ENCODE measurements around the gene RAB30.
"Not testable (repeated sequence)": the region's sequence is repeated elsewhere in the genome, so short reads cannot be mapped to it uniquely, and the experiment has no call there.

The RAB30 gene

DNA sequence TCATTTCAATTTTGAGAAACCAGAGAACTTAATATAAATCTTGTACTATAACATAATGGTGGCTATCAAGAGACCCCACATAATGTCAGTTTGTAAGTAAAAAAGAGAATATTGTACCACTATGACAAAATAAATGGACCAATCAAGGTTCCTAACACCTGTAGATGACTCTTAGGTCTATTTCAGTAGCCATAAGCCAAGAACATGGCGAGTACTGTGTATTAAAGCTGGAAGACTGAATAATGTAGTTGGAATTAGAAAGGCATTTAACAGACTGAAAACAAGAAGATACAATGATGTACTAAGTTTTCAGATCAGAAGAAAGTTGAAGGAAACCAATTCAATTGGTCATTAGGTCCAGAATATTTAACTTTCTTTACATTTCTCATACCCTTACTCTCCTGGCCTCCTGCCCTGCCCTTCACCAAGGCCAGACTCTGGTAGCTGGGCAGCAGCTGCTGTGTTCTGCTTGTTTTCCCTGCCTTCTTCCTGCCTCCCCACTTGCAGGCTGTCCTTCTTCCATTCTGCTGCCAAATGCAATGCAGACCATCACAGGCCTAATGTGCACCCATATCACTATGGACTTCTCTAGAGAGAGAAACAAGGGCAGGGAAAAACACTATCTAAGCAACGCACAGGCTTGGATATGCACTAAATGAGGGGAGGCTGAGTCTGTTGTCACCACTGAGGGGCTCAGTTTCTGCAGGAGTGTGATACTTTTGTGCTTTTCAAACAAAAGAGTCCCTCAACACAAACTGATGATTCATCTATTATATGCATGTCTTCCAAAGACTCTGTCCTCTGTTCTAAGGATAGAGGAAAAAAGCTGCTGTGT is 60.1 kb downstream of the RAB30 start:
- Mint-ChIP-seq H3K4me1 (peaks cover 64% of the 10 kb centered on the region), H3K9me3 (peaks cover 0 to 7% of the 10 kb centered on the region in 2 donors), H3K27me3 (no peaks in the 10 kb centered on the region), H3K27ac (no peak overlapping the region), H3K4me3 (no peak overlapping the region)
- ATAC-seq (no peak), DNase-seq (no peak)

DNA sequence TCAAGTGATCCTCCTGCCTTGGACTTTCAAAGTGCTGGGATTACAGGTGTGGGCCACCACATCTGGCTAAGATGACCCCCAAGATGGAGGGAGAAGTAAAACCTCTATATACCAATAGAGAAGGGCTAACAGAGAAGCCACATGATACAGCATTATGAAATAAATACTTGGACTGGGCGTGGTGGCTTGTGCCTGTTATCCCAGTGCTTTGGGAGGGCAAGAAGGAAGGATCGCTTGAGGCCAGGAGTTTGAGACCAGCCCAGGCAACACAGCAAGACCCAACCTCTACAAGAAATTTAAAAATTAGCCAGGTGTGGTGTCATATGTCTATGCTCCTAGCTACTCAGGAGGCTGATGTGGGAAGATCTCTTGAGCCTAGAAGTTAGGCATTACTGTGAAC is 61.7 kb downstream of the RAB30 start:
- no peak for DNase-seq
- ATAC-seq = no peak
- no peaks in the 10 kb centered on the region for H3K27me3 Mint-ChIP-seq
- H3K27ac Mint-ChIP-seq = peak overlapping the region in 1 of 2 donors; percentile 54
- peaks cover 70% of the 10 kb centered on the region for H3K4me1 Mint-ChIP-seq
- H3K9me3 Mint-ChIP-seq = peaks cover 0 to under 1% of the 10 kb centered on the region in 2 donors
- no peak overlapping the region for H3K4me3 Mint-ChIP-seq

DNA sequence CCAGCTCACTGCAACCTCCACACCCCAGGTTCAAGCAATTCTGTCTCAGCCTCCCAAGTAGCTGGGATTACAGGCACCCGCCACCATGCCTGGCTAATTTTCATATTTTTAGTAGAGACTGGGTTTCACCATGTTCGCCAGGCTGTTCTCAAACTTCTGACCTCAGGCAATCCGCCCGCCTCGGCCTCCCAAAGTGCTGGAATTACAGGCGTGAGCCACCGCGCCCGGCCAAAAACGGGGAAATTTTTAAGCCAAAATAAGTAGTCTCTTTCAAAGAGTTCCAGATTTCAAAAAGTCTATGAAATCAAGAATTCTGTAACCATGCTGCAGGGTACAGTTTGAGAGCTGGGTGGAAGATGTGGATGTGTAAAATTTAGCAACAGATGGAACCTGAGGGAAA is 62.6 kb downstream of the RAB30 start:
- not testable (repeated sequence) for H3K27me3 Mint-ChIP-seq, H3K27ac Mint-ChIP-seq, H3K9me3 Mint-ChIP-seq, ATAC-seq, DNase-seq, H3K4me3 Mint-ChIP-seq
- peaks cover 70% of the 10 kb centered on the region for H3K4me1 Mint-ChIP-seq

DNA sequence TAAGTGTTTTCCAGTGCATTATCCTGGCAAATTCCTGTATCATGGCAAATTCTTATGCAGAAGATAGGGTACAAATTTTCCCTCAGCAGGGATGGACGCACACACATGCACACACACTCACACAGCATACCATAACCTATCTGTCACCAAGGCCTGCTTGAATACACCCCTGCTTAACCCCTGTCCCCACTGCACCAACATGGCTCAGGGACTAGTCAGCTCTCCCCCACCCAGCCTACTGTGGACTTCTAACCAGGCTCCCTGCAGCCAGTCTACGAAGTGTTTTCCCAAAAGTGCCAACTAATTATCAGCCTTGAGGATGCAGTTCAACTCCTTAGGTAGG is 63.1 kb downstream of the RAB30 start:
- no peak overlapping the region for H3K4me3 Mint-ChIP-seq
- H3K27ac Mint-ChIP-seq = no peak overlapping the region
- no peaks in the 10 kb centered on the region for H3K9me3 Mint-ChIP-seq
- no peak for DNase-seq
- H3K27me3 Mint-ChIP-seq = no peaks in the 10 kb centered on the region
- ATAC-seq = no peak
- H3K4me1 Mint-ChIP-seq = peaks cover 66% of the 10 kb centered on the region

DNA sequence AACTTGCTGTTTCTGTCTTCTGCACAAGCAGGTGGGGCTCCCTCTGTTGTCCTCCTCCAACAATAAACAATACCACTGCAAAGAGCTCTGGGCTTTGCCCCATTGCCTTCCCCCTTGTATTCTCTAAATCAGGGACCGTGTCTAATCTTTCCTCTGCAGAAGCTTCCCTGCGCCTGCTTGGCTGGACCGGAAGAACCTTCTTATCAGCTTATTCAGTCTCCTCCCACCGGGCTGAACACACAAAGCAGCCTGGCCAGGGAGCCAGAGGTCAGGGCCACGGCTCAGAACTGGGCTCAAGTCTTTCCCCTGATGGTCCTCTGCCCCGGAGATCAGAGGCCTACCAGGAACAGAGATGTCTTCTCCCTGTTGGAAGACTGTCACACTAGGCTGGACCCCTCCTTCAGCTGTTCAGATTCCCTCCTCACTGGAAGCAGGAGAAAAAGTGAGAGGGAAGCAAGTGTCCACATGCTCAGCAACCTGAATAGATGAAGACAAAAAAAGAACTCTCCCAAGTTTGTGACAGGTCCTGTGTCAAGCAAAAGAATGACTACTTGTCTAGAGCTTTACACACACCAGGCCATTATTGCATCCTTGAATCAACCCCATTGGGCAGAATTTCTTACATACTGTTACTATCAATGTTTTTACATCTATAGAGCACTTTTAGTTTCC is 63.7 kb downstream of the RAB30 start:
- peaks cover 67% of the 10 kb centered on the region for H3K4me1 Mint-ChIP-seq
- no peaks in the 10 kb centered on the region for H3K27me3 Mint-ChIP-seq
- H3K9me3 Mint-ChIP-seq = no peaks in the 10 kb centered on the region
- ATAC-seq = no peak
- DNase-seq = no peak
- H3K4me3 Mint-ChIP-seq = peak overlapping the region; percentile 34 to 35
- peak overlapping the region; percentile 14 to 28 for H3K27ac Mint-ChIP-seq

DNA sequence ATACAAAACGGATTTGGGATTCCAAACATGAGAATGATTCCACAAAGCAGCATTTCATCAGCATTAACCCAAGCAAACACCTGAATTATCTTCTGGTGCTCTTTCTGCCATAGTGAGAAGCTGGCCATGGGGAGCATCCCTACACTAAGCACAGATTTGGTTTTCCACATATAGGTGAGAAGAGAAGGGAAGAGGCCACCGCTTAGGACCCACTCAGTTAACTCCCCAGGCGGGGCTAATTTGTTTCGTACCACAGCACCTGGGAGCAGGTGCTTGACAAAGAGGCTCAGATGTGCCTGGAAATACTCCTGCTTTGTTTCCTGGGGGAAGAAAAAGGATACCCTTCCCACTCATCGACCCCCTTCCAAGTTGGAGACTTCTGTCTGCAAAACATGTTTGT is 64.2 kb downstream of the RAB30 start:
- no peak overlapping the region for H3K27ac Mint-ChIP-seq
- no peaks in the 10 kb centered on the region for H3K27me3 Mint-ChIP-seq
- ATAC-seq (no peak), DNase-seq (no peak)
- peaks cover 69% of the 10 kb centered on the region for H3K4me1 Mint-ChIP-seq
- no peaks in the 10 kb centered on the region for H3K9me3 Mint-ChIP-seq
- H3K4me3 Mint-ChIP-seq = peak overlapping the region; percentile 34 to 35

DNA sequence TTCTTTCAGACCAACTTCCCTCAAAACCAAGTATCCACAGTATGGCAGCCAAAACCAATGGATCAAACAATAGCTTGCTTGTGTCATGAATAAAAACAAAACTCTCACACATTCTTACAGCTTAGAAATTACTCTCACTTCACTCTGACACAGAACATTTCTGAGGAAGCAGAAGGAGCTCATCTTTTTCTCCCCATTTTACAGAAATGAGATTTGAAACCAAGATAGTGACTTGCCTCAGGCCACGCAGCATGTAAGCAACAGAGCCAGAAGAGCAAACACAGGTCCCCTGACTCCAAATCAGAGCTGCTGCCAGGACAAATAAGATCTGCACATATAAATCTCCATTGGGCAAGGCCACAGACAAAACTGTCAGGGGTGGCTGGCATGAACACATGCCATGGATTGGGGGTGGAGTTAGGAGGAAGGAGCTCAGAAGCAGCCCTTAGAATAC is 64.8 kb downstream of the RAB30 start:
- H3K27me3 Mint-ChIP-seq = no peaks in the 10 kb centered on the region
- H3K27ac Mint-ChIP-seq = peak overlapping the region; percentile 9 to 64
- ATAC-seq = peak; percentile 52
- no peaks in the 10 kb centered on the region for H3K9me3 Mint-ChIP-seq
- DNase-seq = peak in 1 of 2 donors; percentile 28
- H3K4me1 Mint-ChIP-seq = peaks cover 69% of the 10 kb centered on the region
- H3K4me3 Mint-ChIP-seq = peak overlapping the region; percentile 41 to 70

DNA sequence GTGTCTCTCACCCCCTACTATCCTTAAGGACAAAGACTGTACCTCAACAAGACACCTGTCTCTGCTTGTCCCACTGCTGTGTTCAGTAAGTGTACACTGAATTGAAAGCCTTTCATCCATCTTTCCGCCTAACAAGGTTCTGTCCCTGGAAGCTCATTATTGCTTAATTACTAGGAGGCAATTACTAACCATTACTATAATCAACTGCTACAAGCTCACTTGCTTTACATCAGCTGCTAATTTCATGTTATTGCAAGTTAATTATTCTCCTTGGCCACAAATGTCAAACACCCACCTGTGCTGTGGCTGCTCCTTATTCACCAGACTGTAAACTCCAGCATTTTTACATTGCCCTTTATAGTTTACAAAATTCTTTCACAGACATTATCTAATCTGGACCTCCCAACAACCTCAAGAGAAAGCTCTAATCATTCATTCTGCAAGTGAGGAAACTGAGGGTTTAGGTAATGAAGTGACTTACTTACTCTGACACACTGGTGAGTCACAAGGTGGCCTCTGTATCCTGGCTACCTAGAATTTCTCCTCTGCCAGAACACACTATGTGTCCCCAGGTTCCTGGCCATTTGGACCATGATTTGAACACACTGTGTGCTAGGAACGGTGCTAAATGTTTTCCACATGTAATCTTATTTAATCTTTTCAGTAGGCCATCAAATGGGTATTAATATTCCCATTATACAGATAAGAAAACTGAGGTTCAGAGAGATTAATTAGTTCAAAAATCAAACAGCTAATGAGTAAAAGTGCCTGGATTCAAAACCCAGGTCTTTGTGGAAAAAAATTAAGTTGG is 66.7 kb downstream of the RAB30 start:
- ATAC-seq (peak; percentile 87), DNase-seq (peak in 1 of 2 donors; percentile 39)

DNA sequence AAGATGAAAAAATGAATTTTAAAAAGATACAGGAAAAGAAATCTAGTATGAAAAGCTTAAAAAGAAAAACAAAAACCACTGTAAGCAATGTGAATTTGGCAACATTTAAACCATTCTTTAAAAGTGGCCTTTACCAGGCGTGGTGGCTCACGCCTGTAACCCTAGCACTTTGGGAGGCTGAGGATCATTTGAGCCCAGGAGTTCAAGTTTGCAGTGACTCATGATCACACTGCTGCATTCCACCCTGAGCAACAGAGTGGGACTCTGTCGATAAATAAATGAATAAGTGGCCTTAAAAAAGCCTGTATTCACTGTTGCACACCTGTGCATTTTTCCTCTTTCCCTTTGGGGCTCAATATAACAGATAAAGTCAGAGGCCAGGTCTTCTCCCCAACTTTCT is 69.2 kb downstream of the RAB30 start:
- Mint-ChIP-seq H3K4me3 (peak overlapping the region in 1 of 2 donors; percentile 61), H3K27me3 (no peaks in the 10 kb centered on the region), H3K4me1 (peaks cover 85% of the 10 kb centered on the region), H3K9me3 (no peaks in the 10 kb centered on the region), H3K27ac (peak overlapping the region; percentile 12 to 35)
- no peak for DNase-seq
- no peak for ATAC-seq

More for the DNA sequence above, 66.7 kb downstream of the RAB30 start:
- no peaks in the 10 kb centered on the region for H3K9me3 Mint-ChIP-seq
- H3K4me3 Mint-ChIP-seq = peak overlapping the region in 1 of 2 donors; percentile 32
- no peaks in the 10 kb centered on the region for H3K27me3 Mint-ChIP-seq
- peaks cover 82% of the 10 kb centered on the region for H3K4me1 Mint-ChIP-seq
- peak overlapping the region; percentile 56 to 91 for H3K27ac Mint-ChIP-seq

DNA sequence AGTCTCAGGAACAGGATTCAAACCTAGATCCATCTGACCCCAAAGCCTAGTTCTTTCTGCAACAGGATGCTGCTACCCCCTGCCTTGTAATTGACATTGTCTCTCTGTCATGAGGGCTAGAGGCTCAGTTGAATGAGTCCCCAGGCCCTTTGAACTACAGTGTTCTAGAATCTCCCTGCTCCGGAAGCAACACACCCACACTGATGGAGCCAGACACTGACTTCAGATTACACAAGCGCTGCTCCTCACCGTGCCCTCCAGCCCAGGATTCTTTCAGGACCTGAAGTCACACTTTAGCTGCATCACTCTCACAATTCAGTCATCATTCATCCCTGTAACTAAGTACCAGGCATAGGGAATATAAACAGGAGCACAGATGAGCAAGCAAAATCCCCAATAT is 69.6 kb downstream of the RAB30 start:
- Mint-ChIP-seq H3K9me3 (no peaks in the 10 kb centered on the region), H3K27me3 (no peaks in the 10 kb centered on the region), H3K4me1 (peaks cover 85% of the 10 kb centered on the region), H3K4me3 (peak overlapping the region in 1 of 2 donors; percentile 61), H3K27ac (peak overlapping the region in 1 of 2 donors; percentile 12)
- ATAC-seq (peak; percentile 73), DNase-seq (peak; percentile 38 to 53)

DNA sequence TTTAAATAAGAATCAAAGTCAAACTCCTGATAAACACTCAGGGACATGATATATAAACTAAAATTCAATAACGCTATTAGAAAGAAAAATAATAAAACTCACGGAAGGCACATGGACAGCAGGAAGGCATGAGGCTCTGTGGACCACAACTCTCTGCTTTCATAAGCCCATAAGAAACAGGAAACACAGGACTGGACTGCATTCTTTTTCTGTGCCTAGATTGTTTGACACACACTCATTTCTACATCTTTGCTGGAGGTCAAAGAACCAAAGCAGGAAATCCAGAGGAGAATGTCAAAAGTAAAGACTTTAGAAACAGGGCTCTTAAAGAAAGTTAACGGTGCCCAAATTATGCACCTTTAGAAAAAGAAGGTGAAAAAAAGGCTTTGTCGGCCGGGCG is 71.3 kb downstream of the RAB30 start:
- Mint-ChIP-seq H3K4me1 (peaks cover 90% of the 10 kb centered on the region), H3K9me3 (no peaks in the 10 kb centered on the region), H3K4me3 (no peak overlapping the region), H3K27ac (peak overlapping the region; percentile 69 to 77), H3K27me3 (no peaks in the 10 kb centered on the region)
- DNase-seq = no peak
- ATAC-seq = no peak

DNA sequence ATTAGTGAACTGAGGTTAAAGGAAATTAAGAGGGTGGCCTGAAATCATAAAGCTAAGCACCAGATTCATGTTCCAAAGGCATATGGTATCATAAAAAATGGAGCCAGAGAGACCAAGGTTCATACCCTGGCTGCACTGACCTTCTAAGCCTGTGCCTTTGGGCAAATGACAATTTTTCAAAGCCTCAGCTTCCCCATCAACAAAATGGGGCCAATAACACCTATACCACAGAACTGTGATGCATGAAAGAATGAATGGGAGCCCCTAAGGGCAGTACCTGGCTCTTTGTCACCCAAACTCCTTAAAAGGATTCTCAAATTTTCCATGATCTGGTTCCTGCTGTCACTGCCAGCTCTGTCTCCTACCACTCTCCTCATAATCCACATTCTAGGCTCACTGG is 72.5 kb downstream of the RAB30 start:
- Mint-ChIP-seq H3K27ac (peak overlapping the region in 1 of 2 donors; percentile 64), H3K27me3 (no peaks in the 10 kb centered on the region), H3K4me3 (peak overlapping the region in 1 of 2 donors; percentile 7), H3K4me1 (peaks cover 87% of the 10 kb centered on the region), H3K9me3 (no peaks in the 10 kb centered on the region)
- ATAC-seq (no peak), DNase-seq (no peak)

DNA sequence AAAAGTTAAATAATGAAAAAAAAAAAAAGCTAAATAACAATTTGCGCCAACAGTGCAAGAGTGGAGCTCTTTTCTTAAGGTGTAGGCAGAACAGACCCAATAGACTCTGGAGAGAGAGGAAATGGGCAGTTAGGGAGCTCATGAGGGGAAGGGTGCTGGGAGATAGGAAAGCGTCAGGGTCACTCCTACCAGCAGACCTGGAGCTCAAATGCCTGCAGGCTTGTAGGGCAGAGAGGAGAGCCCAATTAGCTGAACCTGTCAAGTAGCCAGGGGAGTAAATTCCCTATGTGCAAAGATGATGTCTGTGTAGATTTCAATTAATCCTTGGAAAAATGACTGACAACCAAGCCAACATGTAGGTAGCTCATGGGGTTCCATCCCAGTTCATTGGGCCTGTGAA is 73.0 kb downstream of the RAB30 start:
- H3K27ac Mint-ChIP-seq = peak overlapping the region in 1 of 2 donors; percentile 14
- ATAC-seq = no peak
- no peaks in the 10 kb centered on the region for H3K27me3 Mint-ChIP-seq
- DNase-seq = no peak
- peak overlapping the region; percentile 25 to 28 for H3K4me3 Mint-ChIP-seq
- H3K4me1 Mint-ChIP-seq = peaks cover 90% of the 10 kb centered on the region
- H3K9me3 Mint-ChIP-seq = no peaks in the 10 kb centered on the region

DNA sequence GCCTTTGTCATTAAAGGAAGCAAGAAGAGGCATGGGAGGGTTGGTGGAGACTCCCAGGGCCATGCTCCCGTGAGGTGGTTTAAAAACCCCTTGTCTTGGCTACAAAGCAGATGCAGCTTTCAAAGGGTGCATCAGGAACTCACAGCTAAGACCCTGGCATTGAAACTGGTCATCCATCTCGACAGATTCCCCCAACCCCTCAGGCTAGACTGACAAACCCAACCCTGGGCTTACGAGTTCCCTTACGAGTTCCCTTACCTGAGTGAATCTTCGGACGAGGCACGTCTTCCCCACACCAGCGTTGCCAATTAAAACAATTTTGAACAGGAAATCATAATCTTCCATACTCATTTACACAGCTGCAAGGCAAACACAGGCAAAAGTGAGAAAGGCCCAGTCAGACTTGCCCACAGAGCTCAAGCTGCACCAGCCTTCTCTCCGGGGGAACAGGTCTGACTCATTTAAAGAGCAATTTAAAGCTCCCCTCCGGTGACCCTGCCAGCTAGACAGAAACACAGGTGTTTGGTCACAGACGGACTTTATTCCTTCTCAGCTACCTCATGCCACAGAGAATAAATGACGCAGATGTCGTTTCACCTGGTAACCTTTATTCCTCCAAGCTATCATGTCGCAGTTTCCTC is 74.6 kb downstream of the RAB30 start:
- DNase-seq (peak; percentile 33 to 68), ATAC-seq (peak; percentile 74)
- H3K4me3 Mint-ChIP-seq = peak overlapping the region; percentile 46 to 63
- H3K9me3 Mint-ChIP-seq = no peaks in the 10 kb centered on the region
- no peak overlapping the region for H3K27ac Mint-ChIP-seq
- no peaks in the 10 kb centered on the region for H3K27me3 Mint-ChIP-seq
- peaks cover 96% of the 10 kb centered on the region for H3K4me1 Mint-ChIP-seq

DNA sequence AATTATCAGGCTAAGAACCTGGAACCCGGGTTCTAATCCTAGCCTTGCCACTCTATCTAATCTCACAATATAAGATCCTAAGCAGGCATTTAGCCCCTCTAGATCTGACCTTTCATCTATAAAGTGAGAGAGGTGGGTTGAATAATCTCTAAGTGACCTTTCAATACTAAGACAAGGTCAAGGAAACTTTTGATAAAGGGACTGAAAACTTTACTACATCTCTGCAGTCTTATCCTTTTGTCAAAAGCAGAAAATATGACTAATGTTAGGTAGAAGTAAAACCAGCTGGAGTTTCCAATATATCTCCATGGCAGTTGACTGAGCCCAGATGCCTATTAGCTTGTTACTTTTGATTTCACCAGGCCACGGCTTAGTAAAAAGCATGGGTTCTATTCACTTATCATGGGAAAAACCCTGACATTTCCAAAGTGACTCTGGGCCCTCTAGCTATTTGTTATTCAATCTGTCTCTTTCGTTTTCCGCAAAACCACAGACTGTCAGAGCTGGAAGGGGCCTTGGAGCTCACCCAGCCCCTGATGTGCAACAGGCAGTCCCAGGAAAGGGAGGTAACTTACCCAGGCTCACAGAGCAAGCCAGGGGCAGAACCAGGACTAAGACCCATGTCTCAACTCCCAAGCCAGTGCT is 75.8 kb downstream of the RAB30 start:
- ATAC-seq (peak; percentile 83), DNase-seq (peak in 1 of 2 donors; percentile 50)
- Mint-ChIP-seq H3K27ac (peak overlapping the region; percentile 89 to 90), H3K9me3 (no peaks in the 10 kb centered on the region), H3K4me1 (peaks cover 89% of the 10 kb centered on the region), H3K27me3 (no peaks in the 10 kb centered on the region), H3K4me3 (peak overlapping the region; percentile 63 to 71)
